NCI-H748 (cell line): ENCODE measurements around the gene CTBP1.
A peak's percentile ranks its signal among the peaks of the same experiment; 100 is the strongest.

ENCODE experiments used
- DNase-seq: peaks from one replicate; lab custom pipeline; 2025; ENCODE audit not compliant: unreplicated experiment; lab: John Stamatoyannopoulos, UW

The CTBP1 gene

DNA sequence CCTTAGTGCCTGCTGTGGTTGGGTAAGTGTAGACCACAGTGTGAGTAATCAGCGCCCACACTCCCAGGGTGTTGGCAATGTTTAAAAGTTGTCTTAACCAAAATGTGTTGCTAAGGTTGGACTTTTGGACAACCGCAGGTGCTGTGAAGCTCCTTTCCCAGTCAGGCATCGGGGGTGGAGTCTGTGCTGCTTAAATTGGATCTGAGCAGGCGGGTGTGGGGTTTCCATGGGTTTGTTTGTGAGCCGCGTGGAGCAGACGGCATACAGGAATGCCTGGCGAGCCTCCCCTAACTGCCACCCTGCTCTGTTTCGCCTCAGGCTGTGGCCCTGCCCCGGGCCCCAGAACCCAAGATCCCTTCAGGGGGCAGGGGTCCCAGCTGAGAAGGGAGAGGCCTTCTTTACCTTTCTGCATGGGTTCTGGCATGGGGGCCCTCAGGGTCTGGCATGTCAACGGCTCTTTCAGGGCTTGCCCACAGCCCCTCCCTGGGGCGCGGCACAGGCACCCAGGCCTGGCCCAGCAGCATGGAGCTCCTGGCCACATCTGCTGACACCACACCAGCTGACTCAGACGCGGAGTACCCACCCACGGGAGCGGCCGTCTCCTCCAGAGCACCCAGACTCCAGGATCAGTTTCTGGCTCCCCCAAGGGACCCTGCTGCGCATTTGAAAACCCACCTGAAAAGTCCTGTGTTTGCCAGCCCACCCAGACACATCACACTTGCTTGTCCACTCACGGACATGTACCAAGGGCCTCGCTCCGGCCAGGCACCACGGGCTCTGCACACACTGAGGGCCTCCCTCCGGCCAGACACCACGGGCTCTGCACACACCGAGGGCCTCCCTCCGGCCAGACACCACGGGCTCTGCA lies 71.4 kb downstream of the CTBP1 start:
- no peak for DNase-seq

DNA sequence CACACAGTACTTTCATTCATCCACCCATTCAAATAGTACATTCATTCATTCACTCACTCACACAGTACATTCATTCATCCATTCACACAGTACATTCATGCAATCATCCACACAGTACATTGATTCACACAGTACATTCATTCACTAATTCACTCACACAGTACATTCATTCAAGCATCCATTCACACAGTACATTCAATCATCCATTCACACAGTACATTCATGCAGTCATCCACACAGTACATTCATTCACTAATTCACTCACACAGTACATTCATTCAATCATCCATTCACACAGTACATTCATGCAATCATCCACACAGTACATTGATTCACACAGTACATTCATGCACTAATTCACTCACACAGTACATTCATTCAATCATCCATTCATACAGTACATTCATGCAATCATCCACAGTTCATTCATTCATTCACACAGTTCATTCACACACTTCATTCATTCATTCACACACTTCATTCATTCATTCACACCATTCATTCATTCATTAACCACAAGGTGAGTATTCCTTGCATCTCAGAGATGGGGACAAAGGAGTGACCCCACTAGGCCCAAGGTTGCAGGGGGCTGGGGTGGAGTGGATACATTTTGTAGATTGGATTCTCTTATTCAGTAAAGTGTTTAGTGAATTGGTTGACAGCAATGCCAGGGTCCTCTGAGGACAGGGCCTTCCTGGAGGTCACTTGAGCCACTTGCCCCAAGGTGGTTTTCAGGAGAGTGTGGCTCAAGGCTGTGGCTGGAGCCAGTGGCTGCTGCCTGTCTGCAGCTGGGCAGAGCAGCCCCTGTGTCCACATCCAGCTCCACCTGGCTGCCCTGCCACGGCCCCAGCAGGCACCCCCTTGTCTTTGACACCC lies 72.3 kb downstream of the CTBP1 start:
- no peak for DNase-seq

DNA sequence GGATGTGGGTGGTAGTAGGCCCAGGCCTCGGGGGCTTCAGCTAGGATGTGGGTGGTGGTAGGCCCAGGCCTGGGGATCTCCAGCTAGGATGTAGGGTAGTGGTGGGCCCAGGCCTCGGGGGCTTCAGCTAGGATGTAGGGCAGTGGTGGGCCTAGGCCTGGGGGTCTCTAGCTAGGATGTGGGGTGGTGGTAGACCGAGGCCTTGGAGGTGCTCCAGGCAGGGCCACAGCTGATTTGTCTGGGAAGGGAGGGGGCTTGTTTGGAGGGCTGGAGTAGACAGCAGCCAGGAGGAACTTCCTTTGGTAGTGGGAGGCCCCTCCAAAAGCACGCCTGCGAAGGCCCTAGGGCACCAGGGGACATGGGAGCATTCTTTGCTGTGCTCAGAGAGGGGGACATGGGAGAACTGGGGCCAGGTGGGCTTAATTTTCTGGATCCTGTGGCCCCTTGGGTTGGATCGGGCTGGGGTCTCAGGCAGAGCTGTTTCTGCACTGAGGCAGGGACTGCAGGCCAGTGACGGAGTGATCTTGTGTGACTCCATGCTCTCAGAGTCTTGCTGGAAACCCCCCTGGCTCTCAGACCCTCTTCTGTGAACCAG lies 73.2 kb downstream of the CTBP1 start:
- DNase-seq, result no peak

DNA sequence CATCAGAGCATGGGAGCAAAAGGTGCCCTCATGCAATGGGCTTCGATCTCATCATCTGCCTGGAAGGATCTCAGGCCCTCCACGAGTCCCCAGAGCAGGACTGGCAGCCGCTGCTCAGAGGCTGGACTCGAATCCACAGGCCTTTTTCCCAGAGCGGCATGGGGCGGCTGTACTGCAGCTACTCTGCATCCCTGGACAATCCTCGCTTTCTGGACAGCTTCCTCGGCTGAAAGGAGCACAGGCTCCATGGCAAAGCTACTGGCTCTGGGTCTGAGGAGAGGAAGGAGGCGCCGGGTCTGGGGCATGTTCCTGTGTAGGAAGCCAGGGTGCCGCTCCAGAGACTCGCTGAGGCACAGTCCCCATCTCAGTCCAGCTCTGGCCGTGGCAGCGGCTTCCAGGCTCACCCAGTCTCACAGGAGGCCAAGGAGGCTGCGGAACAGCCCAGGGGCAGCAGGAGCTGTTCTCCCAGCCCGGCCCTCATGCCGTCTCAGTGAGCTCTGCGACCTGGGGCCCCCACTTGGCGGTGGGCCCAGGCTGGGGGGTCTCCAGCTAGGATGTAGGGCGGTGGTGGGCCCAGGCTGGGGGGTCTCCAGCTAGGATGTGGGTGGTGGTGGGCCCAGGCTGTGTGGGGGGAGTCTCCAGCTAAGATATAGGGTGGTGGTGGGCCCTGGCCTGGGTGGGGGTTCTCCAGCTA lies 73.8 kb downstream of the CTBP1 start:
- no peak for DNase-seq

DNA sequence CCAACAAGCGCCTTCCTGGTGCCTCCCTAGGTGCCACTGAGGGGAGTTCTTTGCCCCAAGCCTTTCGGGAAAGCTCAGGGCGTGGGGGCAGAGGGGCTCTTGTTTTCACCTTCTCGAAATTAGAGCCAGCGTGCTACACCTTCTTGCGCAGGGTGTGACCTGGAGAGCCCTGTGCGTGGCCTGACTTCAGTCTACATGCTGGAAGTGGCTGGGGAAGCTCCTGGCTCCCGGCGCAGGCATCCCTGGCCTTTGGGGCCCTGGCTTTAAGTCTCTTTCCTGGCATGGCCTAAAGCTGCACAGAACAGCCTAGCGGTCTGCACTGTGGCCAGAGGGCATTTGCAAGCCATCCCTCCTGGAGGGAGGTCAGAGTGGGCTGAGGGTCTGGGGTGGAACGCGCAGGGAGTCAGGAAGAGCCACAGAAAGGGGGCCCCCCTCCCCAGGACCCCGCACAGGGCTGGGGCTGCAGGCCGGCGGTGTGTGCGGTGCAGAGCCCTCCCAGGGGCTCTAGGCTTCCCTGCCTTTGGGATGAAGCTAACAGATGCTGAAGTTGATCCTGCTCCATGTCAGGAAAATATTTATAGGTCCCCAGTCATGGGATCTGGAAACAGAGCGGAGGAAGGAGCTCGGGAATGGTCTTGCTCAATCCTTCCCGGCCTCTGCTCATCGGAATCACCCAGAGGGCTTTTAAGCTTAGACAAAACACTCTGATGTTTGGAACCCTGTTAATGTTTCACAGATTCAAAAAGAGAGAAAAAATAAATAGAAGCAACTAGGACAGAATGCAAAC lies 75.8 kb downstream of the CTBP1 start:
- DNase-seq, result no peak

DNA sequence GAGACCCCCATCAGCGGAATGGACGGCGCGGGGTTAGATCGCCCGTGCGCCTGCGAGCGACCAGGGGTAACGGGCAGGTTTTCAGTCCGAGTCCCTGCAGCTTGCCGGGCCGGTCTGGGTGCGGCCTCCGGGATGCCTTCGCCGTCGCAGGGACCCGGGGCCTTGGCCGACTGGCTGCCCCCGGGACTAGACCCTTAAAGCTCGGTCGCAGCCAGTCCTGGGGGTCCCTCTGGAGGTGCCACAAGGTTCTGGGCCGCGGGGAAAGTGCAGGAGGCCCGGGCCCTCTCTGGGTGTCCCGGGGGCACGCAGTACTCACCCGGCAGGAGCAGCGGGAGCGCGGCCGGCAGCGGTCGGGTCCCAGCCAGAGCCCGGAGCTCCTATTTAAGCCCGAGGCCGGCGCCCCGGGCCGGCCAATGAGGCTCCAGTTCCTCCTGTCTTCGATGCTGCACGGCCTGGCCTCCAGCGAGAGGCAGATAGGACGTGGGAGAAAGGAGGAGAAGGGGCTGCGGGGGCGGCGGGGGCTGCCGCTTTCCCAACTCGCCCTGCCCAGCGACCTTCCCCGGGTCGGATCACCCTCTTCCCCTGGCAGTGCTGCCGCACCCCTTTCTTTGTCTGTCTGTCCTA lies 76.6 kb downstream of the CTBP1 start, which contains the start of gene SPON2:
Gene SPON2, minus strand, starts transcription at position 356 of the 624 bp plus-strand sequence.
- peak; percentile 4 for DNase-seq

DNA sequence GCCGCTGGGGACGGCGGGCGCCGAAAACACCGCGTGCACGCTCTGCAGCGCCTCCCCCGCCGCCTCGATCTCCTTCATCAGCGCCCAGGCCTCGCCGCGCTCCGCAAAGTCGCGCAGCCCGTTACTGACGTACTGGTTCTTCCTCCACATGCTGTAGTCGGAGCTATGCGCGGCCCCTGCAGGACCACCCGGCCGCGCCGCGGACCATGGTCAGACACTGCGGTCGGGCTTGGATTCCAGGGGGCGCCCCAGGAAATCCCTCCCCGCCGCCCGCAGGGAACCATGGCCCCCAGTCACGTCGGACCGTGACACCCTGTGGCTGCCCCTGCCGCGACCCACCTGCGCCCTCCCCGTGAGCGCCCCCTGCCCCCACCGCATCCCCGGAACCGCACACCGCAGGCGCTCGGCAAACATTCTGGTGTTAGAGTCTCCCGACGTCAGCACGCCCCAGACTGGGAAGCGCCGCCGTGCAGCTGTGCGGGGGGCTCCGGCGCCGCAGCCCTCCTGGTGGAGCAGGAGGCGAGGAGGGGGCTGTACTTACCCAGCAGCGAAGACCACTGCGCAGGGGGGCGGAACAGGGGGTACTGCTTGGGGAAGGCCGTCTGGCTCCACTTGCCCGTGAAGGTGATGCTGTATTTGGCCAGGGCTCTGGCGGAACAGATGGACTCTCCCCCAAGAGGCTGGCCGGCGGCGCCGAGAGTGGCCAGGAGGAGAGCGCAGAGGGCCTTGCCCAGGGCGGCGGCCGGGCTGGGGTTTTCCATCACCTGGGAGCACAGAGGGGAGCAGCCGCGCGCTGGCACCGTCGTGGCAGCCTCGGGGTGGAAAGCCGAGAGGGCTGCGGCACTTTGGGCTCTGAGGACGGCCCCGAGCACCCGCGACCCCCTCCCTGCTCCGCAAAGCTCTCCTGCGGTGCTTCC lies 77.4 kb downstream of the CTBP1 start:
- peak; percentile 2 for DNase-seq

DNA sequence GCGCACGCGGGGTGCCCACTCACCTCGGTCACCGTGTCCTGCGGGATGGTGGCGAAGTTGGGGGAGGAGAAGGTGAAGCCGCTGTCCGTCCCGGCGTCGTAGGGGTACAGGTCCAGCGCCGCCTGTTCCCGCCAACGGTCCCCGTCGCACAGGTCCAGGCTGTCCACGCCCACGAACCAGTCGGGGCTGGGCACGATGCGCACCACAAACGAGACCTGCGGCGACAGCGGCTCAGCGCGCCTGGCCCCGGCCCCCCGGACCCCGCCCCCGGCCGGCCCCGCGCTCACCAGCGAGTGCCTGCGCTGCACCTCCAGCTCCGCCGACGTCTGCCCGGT lies 78.0 kb downstream of the CTBP1 start:
- no peak for DNase-seq

DNA sequence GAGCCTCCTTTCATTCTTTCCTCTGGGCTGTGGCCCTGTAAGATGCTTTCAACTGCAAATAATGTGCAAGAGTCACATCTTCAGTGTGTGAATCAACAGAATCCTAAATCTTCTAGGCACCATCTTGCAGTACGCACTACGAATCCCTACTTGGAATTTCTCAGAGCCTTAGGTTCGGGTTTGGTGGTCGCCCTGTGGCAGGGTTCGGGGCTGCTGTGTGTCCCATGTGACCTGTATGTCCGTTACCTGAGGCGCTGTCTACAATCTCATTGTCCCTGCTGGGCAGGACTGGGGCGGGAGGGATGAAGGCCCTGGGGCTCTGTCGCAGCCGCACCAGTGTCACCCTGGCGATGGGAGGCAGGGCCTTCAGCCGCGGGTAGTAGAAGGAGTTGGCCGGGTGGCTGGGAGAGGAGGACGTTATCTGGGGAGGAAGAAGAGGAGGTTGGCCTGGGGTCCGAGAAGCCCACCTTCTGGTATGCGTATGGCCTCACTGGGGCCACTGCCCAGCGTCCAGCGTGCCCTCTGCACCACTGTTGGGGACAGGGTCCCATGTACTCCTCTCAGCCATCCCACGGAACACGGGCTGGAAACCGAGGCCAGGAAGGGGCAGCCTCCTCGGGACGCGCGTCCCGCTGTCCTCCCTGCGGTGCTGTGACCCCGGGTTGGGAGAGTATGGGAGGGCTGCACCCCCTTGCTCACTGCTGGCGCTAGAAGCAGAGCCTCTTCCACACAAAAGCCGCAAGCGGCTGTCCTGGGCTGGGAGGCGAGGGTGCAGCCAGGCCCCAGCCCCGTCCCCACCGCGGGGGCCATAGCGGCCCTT lies 78.6 kb downstream of the CTBP1 start:
- DNase-seq, result no peak

DNA sequence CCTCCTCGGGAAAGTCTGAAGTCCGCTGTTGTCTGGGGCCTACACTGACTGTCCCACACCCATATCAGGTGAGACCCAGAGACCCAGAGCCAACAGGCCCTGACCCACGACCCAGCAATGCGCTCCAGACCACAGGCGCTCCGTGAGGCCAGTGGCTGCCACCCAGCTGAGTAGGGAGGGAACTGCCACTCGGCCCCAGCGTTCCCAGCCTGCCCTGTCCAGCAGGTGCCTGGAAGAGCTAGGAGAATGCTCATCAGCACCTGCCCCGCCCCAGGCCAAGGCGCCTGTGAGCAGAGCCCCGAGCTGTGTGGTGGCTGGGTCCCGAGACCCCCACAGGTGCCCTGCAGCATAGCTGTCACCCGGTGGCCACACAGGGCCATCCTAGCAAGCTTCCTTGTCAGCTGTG lies 79.2 kb downstream of the CTBP1 start:
- no peak for DNase-seq

DNA sequence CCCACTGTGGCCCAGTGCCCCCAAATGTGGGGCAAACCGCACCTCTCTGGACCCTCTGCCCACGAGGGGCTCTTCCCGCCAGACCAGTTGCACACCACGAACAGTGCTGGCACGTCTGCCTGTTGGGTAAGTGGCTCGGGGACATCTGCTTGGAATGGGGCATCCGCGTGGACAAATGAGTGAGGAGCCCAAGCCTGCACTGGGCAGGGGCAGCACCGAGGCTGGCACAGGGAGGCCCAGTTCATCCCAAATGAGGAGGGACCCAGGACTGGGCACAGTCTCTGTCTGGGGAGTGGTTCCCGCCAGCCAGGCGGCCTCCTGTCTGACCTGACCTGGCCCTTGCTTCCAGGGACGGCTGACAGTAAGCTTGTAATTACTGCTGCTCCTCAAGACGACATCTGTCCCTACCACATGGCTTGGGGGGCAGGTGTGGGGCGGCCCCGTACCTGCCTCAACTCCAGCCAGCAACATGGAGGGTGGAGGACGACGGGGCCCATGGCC lies 79.7 kb downstream of the CTBP1 start:
- DNase-seq, result no peak

DNA sequence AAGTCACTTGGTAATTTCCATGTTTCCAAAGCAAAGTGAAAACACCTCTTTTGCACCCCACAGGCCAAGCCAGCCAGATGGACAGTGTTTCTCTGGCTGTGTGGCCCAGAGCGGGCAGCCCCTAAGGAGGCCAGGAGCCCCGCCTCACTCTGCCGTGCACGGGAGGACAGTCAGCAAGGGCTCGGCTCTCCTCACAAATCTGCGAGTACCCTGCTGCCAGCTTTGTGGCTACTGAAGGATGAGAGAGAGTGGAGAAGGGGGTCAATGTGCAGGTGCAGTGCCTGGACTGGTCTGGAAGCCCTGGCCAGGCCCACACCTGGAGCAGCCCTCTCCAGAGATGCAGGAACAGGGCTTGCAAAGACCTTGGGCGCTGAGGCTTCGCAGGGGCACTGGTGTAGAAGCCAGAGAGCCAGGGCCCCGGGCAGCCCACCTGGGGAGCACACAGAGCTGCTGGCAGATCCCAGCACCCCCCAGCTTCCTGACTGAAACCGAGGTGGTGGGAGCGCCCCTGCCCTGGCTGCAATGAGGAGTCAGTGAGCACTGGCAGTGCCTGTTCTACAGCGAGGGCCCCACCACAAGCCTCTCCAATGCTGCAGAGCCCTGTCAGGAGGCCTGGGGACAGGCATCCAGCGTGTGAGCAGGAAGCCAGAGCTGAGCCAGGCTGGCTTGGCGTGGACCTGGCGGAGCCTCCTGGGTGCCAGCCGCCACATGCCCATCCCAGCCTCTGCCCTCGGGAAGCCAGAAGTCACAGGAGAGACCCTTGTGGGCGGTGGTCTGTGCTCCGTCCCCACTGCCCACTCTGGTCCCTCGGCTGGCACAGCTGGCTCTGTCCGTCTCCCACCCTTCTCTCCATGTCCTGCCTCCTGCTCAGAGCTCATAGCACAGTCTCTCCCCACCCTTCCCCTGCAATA lies 80.5 kb downstream of the CTBP1 start:
- no peak for DNase-seq

DNA sequence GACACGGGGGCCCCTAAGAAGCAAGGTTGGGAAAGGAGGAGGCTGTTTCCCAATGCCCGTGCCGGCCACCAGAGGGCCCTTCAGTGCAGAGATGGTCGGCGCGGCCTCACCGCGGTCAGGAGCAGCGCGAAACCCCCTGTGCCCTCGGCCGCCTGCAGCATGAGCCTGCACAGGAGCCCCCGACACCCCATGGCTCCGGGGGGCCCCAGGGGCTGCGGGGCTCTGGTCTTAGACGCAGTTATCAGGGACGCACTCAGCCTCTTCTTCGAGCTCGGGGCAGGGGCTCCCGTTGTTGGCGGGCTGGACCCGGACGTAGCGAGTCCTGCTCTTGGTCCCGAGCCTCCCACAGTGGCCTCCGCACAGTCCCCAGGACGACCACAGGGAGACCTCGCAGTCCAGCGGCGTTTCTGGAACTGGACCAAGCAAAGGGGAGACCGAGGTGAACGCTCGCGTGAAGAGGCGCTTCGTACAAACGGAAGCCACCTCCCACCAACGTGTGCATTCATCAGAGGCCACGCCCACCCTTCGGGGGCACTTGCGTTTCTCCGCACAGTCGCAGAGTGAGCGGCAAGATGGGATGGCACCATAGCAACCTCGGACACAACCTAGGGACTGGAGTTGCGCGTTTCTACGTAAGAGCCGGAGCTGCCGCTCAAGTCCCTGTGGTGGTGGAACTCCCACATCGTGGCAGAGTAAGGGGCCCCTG lies 81.5 kb downstream of the CTBP1 start:
- peak; percentile 87 for DNase-seq

DNA sequence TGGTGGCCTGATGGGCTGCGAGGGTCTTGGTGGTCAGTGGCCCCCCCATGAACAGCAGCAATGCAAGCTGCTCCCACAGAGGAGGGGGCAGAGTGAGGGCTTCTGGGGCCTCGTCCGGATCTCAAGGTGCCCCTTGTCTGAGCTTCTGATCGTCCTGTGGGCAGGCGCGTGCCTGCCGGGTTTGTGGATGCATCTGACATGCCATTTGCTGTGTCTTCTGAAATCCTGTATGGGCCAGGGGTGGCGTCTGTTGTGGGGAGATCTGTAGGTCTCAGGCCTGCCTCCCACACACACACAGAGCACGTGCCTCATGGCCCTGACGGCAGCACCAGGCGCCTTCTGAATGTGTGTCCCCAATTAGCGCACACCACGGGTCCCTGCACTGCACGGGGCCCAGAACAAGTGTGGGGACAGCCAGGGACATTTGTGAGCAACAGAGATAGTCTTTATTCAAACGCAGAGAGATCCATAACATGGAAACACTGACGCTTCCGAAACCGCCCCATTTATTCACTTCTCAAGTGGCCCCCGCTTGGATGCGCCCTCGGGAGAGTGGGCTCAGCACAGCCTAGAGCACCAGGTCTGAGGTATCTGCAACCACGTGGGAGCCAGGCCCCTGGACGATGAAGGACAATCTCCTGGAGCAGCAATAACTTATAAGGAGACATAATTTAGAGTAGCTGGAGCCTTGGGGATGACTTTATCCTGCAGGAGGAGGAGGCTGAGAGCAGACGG lies 82.3 kb downstream of the CTBP1 start:
- no peak for DNase-seq

DNA sequence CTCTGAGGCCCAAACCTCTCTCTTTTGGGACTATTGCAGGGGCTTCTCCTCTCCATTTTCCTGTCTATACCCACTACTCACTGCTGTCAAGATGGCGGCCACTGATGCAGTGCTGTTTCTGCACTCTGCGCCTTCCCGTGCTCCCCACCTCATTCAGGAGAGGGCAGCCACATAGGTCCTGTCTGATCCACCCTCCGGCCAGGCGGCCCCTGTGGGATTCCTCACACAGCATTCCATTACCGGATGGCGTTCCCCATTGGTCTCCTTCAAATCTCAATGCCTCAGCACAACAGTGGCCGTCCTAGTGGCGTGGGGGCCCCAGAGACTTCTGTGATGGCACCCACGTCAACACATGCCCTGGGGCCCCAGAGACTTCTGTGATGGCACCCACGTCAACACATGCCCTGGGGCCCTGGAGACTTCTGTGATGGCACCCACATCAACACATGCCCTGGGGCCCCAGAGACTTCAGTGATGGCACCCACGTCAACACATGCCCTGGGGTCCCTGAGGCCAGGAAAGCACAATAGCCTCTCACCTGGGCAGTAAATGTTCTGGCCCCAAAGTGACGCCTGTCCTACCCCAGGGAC lies 83.9 kb downstream of the CTBP1 start:
- no peak for DNase-seq
